Measurements from ENCODE around the gene TDP1.

DNA sequence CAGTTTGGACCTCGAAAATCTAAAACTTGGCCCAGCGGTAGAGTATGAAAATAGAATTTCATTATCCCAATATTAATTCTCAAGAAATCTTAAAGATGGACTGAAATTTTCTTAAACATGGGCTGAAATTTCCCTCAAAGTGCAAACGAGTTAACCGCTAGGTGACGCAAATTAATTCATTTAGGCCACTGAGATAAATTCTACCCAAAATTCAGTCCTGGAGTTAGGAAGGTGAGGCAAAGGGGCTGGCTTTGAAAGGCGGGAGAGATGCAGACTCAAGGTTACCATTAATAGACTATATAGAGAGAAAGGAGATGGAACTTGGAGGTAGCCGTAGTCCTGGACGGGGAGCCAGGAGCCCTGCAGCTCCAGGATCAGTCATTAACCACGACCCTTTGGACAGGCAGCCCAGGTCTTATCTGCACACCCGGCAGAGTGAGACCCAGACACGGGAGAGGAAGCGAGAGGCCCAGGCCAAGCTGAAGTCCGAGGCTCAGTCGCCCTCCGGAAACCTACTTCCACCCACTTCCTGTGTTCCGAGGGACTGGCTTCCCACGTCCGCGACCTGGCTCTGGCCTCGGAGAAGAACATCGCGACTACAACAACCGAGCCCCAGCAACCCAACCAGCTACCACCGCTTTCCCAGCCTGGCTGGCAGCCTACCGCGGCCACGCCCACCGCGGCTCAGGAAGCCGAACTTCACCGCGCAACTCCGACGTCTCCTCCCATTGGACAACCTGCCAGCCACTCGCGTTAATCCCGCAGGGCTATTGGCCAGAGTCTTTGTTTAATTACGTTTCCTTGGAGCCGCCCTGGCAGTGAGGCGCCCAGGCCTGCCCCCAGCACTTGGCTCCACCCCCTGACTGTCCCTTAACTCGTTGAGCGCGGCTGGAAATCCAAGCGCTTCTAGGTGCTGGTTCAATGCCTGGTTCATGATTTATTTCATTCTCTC, 1.4 kb upstream of the TDP1 start, which contains the start of gene EFCAB11:
- TF ChIP-seq, protein P1, sequence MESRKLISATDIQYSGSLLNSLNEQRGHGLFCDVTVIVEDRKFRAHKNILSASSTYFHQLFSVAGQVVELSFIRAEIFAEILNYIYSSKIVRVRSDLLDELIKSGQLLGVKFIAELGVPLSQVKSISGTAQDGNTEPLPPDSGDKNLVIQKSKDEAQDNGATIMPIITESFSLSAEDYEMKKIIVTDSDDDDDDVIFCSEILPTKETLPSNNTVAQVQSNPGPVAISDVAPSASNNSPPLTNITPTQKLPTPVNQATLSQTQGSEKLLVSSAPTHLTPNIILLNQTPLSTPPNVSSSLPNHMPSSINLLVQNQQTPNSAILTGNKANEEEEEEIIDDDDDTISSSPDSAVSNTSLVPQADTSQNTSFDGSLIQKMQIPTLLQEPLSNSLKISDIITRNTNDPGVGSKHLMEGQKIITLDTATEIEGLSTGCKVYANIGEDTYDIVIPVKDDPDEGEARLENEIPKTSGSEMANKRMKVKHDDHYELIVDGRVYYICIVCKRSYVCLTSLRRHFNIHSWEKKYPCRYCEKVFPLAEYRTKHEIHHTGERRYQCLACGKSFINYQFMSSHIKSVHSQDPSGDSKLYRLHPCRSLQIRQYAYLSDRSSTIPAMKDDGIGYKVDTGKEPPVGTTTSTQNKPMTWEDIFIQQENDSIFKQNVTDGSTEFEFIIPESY (IDR thresholded peaks at IDR 0.05): no peak
- TF ChIP-seq GABPA (IDR thresholded peaks at IDR 0.05 in 1 of 2, conservative IDR thresholded peaks at IDR 0.05 in 1 of 2): peak; percentile 51 to 79
- TF ChIP-seq, protein P2, sequence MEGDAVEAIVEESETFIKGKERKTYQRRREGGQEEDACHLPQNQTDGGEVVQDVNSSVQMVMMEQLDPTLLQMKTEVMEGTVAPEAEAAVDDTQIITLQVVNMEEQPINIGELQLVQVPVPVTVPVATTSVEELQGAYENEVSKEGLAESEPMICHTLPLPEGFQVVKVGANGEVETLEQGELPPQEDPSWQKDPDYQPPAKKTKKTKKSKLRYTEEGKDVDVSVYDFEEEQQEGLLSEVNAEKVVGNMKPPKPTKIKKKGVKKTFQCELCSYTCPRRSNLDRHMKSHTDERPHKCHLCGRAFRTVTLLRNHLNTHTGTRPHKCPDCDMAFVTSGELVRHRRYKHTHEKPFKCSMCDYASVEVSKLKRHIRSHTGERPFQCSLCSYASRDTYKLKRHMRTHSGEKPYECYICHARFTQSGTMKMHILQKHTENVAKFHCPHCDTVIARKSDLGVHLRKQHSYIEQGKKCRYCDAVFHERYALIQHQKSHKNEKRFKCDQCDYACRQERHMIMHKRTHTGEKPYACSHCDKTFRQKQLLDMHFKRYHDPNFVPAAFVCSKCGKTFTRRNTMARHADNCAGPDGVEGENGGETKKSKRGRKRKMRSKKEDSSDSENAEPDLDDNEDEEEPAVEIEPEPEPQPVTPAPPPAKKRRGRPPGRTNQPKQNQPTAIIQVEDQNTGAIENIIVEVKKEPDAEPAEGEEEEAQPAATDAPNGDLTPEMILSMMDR (IDR thresholded peaks at IDR 0.05; ENCODE audit: low read depth, low read length, missing input control): no peak
- no peak for TF ChIP-seq JUND (IDR thresholded peaks at IDR 0.05)
- TF ChIP-seq, protein P3, sequence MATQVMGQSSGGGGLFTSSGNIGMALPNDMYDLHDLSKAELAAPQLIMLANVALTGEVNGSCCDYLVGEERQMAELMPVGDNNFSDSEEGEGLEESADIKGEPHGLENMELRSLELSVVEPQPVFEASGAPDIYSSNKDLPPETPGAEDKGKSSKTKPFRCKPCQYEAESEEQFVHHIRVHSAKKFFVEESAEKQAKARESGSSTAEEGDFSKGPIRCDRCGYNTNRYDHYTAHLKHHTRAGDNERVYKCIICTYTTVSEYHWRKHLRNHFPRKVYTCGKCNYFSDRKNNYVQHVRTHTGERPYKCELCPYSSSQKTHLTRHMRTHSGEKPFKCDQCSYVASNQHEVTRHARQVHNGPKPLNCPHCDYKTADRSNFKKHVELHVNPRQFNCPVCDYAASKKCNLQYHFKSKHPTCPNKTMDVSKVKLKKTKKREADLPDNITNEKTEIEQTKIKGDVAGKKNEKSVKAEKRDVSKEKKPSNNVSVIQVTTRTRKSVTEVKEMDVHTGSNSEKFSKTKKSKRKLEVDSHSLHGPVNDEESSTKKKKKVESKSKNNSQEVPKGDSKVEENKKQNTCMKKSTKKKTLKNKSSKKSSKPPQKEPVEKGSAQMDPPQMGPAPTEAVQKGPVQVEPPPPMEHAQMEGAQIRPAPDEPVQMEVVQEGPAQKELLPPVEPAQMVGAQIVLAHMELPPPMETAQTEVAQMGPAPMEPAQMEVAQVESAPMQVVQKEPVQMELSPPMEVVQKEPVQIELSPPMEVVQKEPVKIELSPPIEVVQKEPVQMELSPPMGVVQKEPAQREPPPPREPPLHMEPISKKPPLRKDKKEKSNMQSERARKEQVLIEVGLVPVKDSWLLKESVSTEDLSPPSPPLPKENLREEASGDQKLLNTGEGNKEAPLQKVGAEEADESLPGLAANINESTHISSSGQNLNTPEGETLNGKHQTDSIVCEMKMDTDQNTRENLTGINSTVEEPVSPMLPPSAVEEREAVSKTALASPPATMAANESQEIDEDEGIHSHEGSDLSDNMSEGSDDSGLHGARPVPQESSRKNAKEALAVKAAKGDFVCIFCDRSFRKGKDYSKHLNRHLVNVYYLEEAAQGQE (IDR thresholded peaks at IDR 0.05): no peak
- no peak for TF ChIP-seq RAD21 (IDR thresholded peaks at IDR 0.05)
- peak; percentile 34 for TF ChIP-seq TAF1 (conservative IDR thresholded peaks at IDR 0.05)
- TF ChIP-seq RXRA (IDR thresholded peaks at IDR 0.05): peak in 1 of 2 donors; percentile 19
- peak in 1 of 2 donors; percentile 35 for TF ChIP-seq EGR1 (IDR thresholded peaks at IDR 0.05; ENCODE audit: low read depth in 2 of 2)
